ENCODE data around the gene VSX2. TPM values are rescaled to one million over a fixed set of nuclear protein-coding genes. Genes with fewer than 3 reads are reported as not detected.

Gene VSX2
- total and polyA plus RNA-seq, 2 of the 13 experiments (the other 11 are each of a cell fraction or from before 2014, with no cell fraction given), result 0.05 TPM; not detected in 1

DNA sequence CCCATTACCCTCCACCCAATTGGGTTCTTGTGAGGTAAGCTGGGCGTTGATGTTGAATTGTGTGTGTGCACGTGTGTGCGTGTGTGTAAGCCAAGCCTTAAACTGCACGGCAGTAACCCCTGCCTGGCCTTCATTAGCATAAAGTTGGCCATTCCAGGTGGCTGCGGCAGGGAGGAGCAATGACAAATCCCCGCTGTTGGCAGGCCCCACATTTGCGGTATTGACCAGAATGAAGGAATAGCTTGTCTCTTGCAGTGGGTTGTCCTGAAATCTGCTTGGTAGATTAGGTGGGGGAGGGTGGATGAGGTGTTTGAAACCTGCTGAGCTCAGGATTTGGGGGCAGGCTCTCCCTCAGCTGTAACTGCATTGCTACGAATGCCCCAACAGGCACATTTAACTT lies 7.3 kb downstream of the VSX2 start:
- intact Hi-C loops (cut with micrococcal nuclease; ENCODE audit: unreplicated experiment), result no loop called here
- Histone ChIP-seq H3K9me3 (ENCODE audit: low read length) (no peaks in the 10 kb centered on the region), H2AFZ (ENCODE audit: low read length) (no peak overlapping the region), H3K27ac (ENCODE audit: extremely low read length, insufficient read depth, low read length) (no peak overlapping the region), H3K36me3 (replicated peaks in 1 of 2; ENCODE audit: control insufficient read depth in 1 of 2, insufficient read depth in 2 of 2, low read length in 2 of 2) (no peaks in the 10 kb centered on the region), H3K27me3 (ENCODE audit: control insufficient read depth in 1 of 2, insufficient read depth in 2 of 2, low read length in 2 of 2) (peaks cover 1 to 44% of the 10 kb centered on the region in 2 experiments; a peak in 4 of 5 replicates), H3K4me2 (ENCODE audit: low read depth, low read length) (no peak overlapping the region), H3K4me1 (ENCODE audit: insufficient read depth, low read length) (peaks cover 36% of the 10 kb centered on the region), H3K79me2 (ENCODE audit: insufficient read depth, low read length) (no peaks in the 10 kb centered on the region), H4K20me1 (ENCODE audit: insufficient read depth, low read length) (no peaks in the 10 kb centered on the region), H3K9ac (ENCODE audit: insufficient read depth, low read depth, low read length) (no peak overlapping the region), H3K4me3 (replicated peaks in 1 of 3; ENCODE audit: insufficient read depth in 1 of 3, low read depth in 2 of 3, low read length in 3 of 3) (no peak overlapping the region)
- WGBS (ENCODE audit: low lambda C conversion rate), result 11% methylated on average over 3 of the region's 8 CpGs
- CTCF ChIA-PET (ENCODE audit: low intra/inter-chr PET ratio, low total read pairs), result no interaction called here
- TF ChIP-seq ZNF44 (CRISPR knock-in tag; IDR thresholded peaks at IDR 0.05) (no peak), ZEB1 (IDR thresholded peaks at IDR 0.05; ENCODE audit: insufficient replicate concordance, low read depth) (no peak), ETS1 (CRISPR knock-in tag; IDR thresholded peaks at IDR 0.05) (no peak), HDAC6 (IDR thresholded peaks at IDR 0.05; ENCODE audit: low read depth, low read length) (no peak), REXO4 (CRISPR knock-in tag; IDR thresholded peaks at IDR 0.05; ENCODE audit: borderline replicate concordance) (no peak), SIN3A (IDR thresholded peaks at IDR 0.05; ENCODE audit: borderline replicate concordance, low read depth, low read length) (no peak), NR2F6 (IDR thresholded peaks at IDR 0.05) (no peak), NR2F6 (CRISPR knock-in tag; IDR thresholded peaks at IDR 0.05) (no peak), NPAS2 (CRISPR knock-in tag; IDR thresholded peaks at IDR 0.05; ENCODE audit: borderline replicate concordance) (no peak), GLI4 (CRISPR knock-in tag; IDR thresholded peaks at IDR 0.05; ENCODE audit: borderline replicate concordance) (no peak), RFX1 (IDR thresholded peaks at IDR 0.05) (no peak), MAF1 (CRISPR knock-in tag; IDR thresholded peaks at IDR 0.05; ENCODE audit: borderline replicate concordance) (no peak), KMT2A (CRISPR knock-in tag; IDR thresholded peaks at IDR 0.05) (no peak), CBFB (CRISPR knock-in tag; IDR thresholded peaks at IDR 0.05) (no peak), HNRNPK (IDR thresholded peaks at IDR 0.05; ENCODE audit: low read depth, low read length, poor library complexity, severe bottlenecking) (no peak), DDIT3 (CRISPR knock-in tag; IDR thresholded peaks at IDR 0.05) (no peak), RORA (CRISPR knock-in tag; IDR thresholded peaks at IDR 0.05) (no peak), ZNF891 (CRISPR knock-in tag; IDR thresholded peaks at IDR 0.05) (no peak), KLF13 (CRISPR knock-in tag; IDR thresholded peaks at IDR 0.05) (no peak), DMTF1 (CRISPR knock-in tag; IDR thresholded peaks at IDR 0.05) (no peak), ZNF839 (CRISPR knock-in tag; IDR thresholded peaks at IDR 0.05; ENCODE audit: borderline replicate concordance) (no peak)
- FAIRE-seq (no peak), ATAC-seq (no peak), DNase-seq (ENCODE audit: low spot score) (no peak)
- POLR2A ChIA-PET, result no interaction called here
- no TSS peak for BruUV-seq (replicated peaks)
- in situ Hi-C loops (cut with HindIII; ENCODE audit: extremely low pct_ligation_motif_present, low pct_unique_long_range_greater_than_20kb), result no loop called here

Measured in HepG2 (cell line).